AG04450 (cell line): ENCODE measurements around the gene MDP1. TPM values are rescaled to one million over a fixed set of nuclear protein-coding genes. Genes with fewer than 3 reads are reported as not detected.
"Not testable (repeated sequence)": the region's sequence is repeated elsewhere in the genome, so short reads cannot be mapped to it uniquely, and the experiment has no call there.

Experiments
- CTCF ChIA-PET: fragments of 300-600, 350-600 bp; formaldehyde crosslinking; extraction: SDS; loops from one replicate; lab custom pipeline; 2022; ENCODE audit warnings: antibody characterized with exemption, inconsistent platforms; lab: Charles Lee
- POLR2A ChIA-PET: fragments of 350-600 bp; formaldehyde crosslinking; extraction: SDS; loops from one replicate; lab custom pipeline; 2021; ENCODE audit warnings: antibody characterized with exemption, inconsistent platforms; lab: Yijun Ruan, JAX
- DNase-seq: peaks from one replicate; pipeline ENCODE4 v3.0.0-alpha.2; 2011; ENCODE audit warnings: low read depth, low spot score
- H3K27ac ChIP-seq: one replicate; pipeline ENCODE4 v1.5.1; 2012; ENCODE audit warnings: low read depth, low read length, control low read depth
- H3K27me3 ChIP-seq: one replicate; pipeline ENCODE4 v1.6.0; 2012; ENCODE audit warnings: low read length; ENCODE audit not compliant: control insufficient read depth, insufficient read depth
- H3K4me3 ChIP-seq: 2 replicates; pipeline ENCODE4 v1.5.1; 2011; ENCODE audit warnings: mild to moderate bottlenecking, low read depth, low read length, control low read depth
- H3K9me3 ChIP-seq: 2 replicates; pipeline ENCODE4 v1.5.1; 2012; ENCODE audit warnings: low read length; ENCODE audit not compliant: control insufficient read depth, insufficient read depth
- CTCF ChIP-seq: IDR thresholded peaks from 2 replicates; pipeline ENCODE4 v1.5.1; 2011; ENCODE audit warnings: low read depth, low read length, control low read depth, inconsistent platforms
- polyA plus RNA-seq: library from polyadenylated mRNA; depleted of rRNA; stranded (reverse); fragments of >200 nt; gene quantifications from 2 replicates; pipeline ENCODE4 v1.2.3, GENCODE V29; 2011

MDP1 gene
- polyA plus RNA-seq, 1 experiment = 16.1 TPM

GRCh38 chr14:24226473-24226872 lies 10.6 kb upstream of the MDP1 start:
- TF ChIP-seq CTCF = no peak
- CTCF ChIA-PET = interaction anchor here (1.1 to 2.3 kb wide), 3 partner anchors 13 to 16 kb away, joined by 3 to 11 read pairs (median 6); partner anchors contain the start of genes CHMP4A and TINF2

GRCh38 chr14:24224618-24225071 lies 8.8 kb upstream of the MDP1 start:
- ChIA-PET POLR2A (interaction anchor here (1.2 to 1.4 kb wide), 2 partner anchors 11 to 17 kb away, joined by 4 to 7 read pairs; partner anchors contain the start of genes CHMP4A and TINF2), CTCF (interaction anchor here (0.5 to 1.0 kb wide), 2 partner anchors 18 to 176 kb away, joined by 3 read pairs; partner anchors contain the start of gene TINF2)
- H3K27ac ChIP-seq = no peak overlapping the region
- H3K9me3 ChIP-seq = no peaks in the 10 kb centered on the region
- no peak for TF ChIP-seq CTCF
- H3K27me3 ChIP-seq = no peaks in the 10 kb centered on the region
- DNase-seq = peak; percentile 47
- H3K4me3 ChIP-seq = no peak overlapping the region

More at GRCh38 chr14:24226473-24226872, 10.6 kb upstream of the MDP1 start:
- no peak overlapping the region for H3K27ac ChIP-seq
- no peak overlapping the region for H3K4me3 ChIP-seq
- H3K9me3 ChIP-seq = no peaks in the 10 kb centered on the region; the same call in 1 of the 2 replicates
- DNase-seq = no peak
- H3K27me3 ChIP-seq = no peaks in the 10 kb centered on the region
- POLR2A ChIA-PET = interaction anchor here (0.7 kb wide), 1 partner anchor 355 kb away, joined by 8 read pairs; no protein-coding TSS in a partner anchor

- CTCF ChIA-PET, POLR2A ChIA-PET: not testable (repeated sequence)
Measured at GRCh38 chr14:24222987-24223386, 7.1 kb upstream of the MDP1 start.

GRCh38 chr14:24219521-24219920 lies 3.7 kb upstream of the MDP1 start:
- no peak overlapping the region for H3K27ac ChIP-seq
- DNase-seq = no peak
- H3K27me3 ChIP-seq = no peaks in the 10 kb centered on the region
- H3K9me3 ChIP-seq = no peaks in the 10 kb centered on the region
- POLR2A ChIA-PET = interaction anchor here (0.6 kb wide), 1 partner anchor 37 kb away, joined by 5 read pairs; no protein-coding TSS in a partner anchor
- no peak overlapping the region for H3K4me3 ChIP-seq
- CTCF ChIA-PET = interaction anchor here (0.7 to 2.0 kb wide), 5 partner anchors 22 to 114 kb away, joined by 3 to 8 read pairs (median 3); partner anchors contain the start of genes CIDEB and IRF9
- TF ChIP-seq CTCF = no peak

More at GRCh38 chr14:24222987-24223386, 7.1 kb upstream of the MDP1 start:
- not testable (repeated sequence) for H3K27ac ChIP-seq, H3K9me3 ChIP-seq, H3K4me3 ChIP-seq, DNase-seq, H3K27me3 ChIP-seq

- H3K4me3 ChIP-seq = no peak overlapping the region
- H3K27me3 ChIP-seq = no peaks in the 10 kb centered on the region
- no peak overlapping the region for H3K27ac ChIP-seq
- no peaks in the 10 kb centered on the region for H3K9me3 ChIP-seq
- no peak for DNase-seq
- ChIA-PET CTCF (interaction anchor here (1.0 to 2.0 kb wide), 3 partner anchors 78 to 114 kb away, joined by 3 to 8 read pairs (median 3); partner anchors contain the start of gene CIDEB), POLR2A (interaction anchor here (0.6 kb wide), 1 partner anchor 37 kb away, joined by 5 read pairs; no protein-coding TSS in a partner anchor)
- no peak for TF ChIP-seq CTCF
Measured at GRCh38 chr14:24219080-24219479, 3.2 kb upstream of the MDP1 start.

- H3K4me3 ChIP-seq, H3K27me3 ChIP-seq, H3K27ac ChIP-seq, DNase-seq, H3K9me3 ChIP-seq: not testable (repeated sequence)
- POLR2A ChIA-PET = interaction anchor here (1.6 kb wide), 1 partner anchor 84 kb away, joined by 4 read pairs; no protein-coding TSS in a partner anchor
- CTCF ChIA-PET = interaction anchor here (1.8 kb wide), 1 partner anchor 80 kb away, joined by 15 read pairs; no protein-coding TSS in a partner anchor
Measured at GRCh38 chr14:24216876-24217275, 1.0 kb upstream of the MDP1 start.
